A549 (cell line): Measurements from ENCODE around the gene IL2RA.

Experiments
- CEBPB ChIP-seq, 2 experiments: fragments of >200 bp in 1 of 2; sonication (Bioruptor Twin) in 1 of 2; formaldehyde crosslinking in 1 of 2; IDR thresholded peaks; 2 replicates each; pipeline ENCODE4 v1.6.1; 2012 to 2016
- CHD4 ChIP-seq: fragments of 200-600 bp; sonication (generic); IDR thresholded peaks from 2 replicates; pipeline ENCODE4 v1.6.1; 2016; ENCODE audit warnings: antibody characterized with exemption, mild to moderate bottlenecking, borderline replicate concordance
- EHF ChIP-seq: fragments of 250-450 bp; sonication (Bioruptor Pico); IDR thresholded peaks from 2 replicates; pipeline ENCODE4 v1.5.0; 2020; ENCODE audit warnings: mild to moderate bottlenecking
- EP300 ChIP-seq, 2 experiments: fragments of >200 bp; sonication (Bioruptor Twin); formaldehyde crosslinking; IDR thresholded peaks; 2 replicates in 1 of 2; 3 replicates in 1 of 2; pipeline ENCODE4 v1.6.1; 2016 to 2017
- ESRRA ChIP-seq: fragments of 150-350 bp; IDR thresholded peaks from 2 replicates; pipeline ENCODE4 v1.6.1; 2014; ENCODE audit warnings: mild to moderate bottlenecking, low read length, borderline replicate concordance
- JUNB ChIP-seq: fragments of >200 bp; sonication (Bioruptor Twin); formaldehyde crosslinking; IDR thresholded peaks from 2 replicates; pipeline ENCODE4 v1.6.1; 2016
- MAZ ChIP-seq: fragments of 150-350 bp; IDR thresholded peaks from 2 replicates; pipeline ENCODE4 v1.6.1; 2014; ENCODE audit warnings: antibody characterized with exemption, low read depth, low read length, borderline replicate concordance
- NR3C1 ChIP-seq: fragments of >200 bp; sonication (Bioruptor Twin); formaldehyde crosslinking; IDR thresholded peaks from 3 replicates; pipeline ENCODE4 v1.6.1; 2017
- POLR2A ChIP-seq: IDR thresholded peaks from 2 replicates; pipeline ENCODE4 v1.6.1; 2012; ENCODE audit warnings: mild to moderate bottlenecking, low read length
- POLR2AphosphoS2 ChIP-seq: conservative IDR thresholded peaks from 2 replicates; pipeline ENCODE4 v1.6.1; 2012; ENCODE audit warnings: low read length, improper control_type of control experiment, inconsistent platforms
- RAD21 ChIP-seq, 2 experiments: fragments of >200 bp in 1 of 2; sonication (Bioruptor Twin) in 1 of 2; formaldehyde crosslinking in 1 of 2; IDR thresholded peaks in 1 of 2; conservative IDR thresholded peaks in 1 of 2; 2 replicates in 1 of 2; 3 replicates in 1 of 2; pipeline ENCODE4 v1.6.1; 2012 to 2018; ENCODE audit warnings: inconsistent platforms in 1 of 2
- SMC3 ChIP-seq: fragments of >200 bp; sonication (Bioruptor Twin); formaldehyde crosslinking; IDR thresholded peaks from 3 replicates; pipeline ENCODE4 v1.6.1; 2018; ENCODE audit warnings: inconsistent platforms
- TF ChIP-seq, protein P1 (sequence below): fragments of >200 bp; sonication (Bioruptor Twin); formaldehyde crosslinking; IDR thresholded peaks from 3 replicates; pipeline ENCODE4 v1.5.1; 2016
- TF ChIP-seq, protein P2 (sequence below): IDR thresholded peaks from 2 replicates; pipeline ENCODE4 v1.6.1; 2012; ENCODE audit warnings: low read depth, borderline replicate concordance

DNA sequence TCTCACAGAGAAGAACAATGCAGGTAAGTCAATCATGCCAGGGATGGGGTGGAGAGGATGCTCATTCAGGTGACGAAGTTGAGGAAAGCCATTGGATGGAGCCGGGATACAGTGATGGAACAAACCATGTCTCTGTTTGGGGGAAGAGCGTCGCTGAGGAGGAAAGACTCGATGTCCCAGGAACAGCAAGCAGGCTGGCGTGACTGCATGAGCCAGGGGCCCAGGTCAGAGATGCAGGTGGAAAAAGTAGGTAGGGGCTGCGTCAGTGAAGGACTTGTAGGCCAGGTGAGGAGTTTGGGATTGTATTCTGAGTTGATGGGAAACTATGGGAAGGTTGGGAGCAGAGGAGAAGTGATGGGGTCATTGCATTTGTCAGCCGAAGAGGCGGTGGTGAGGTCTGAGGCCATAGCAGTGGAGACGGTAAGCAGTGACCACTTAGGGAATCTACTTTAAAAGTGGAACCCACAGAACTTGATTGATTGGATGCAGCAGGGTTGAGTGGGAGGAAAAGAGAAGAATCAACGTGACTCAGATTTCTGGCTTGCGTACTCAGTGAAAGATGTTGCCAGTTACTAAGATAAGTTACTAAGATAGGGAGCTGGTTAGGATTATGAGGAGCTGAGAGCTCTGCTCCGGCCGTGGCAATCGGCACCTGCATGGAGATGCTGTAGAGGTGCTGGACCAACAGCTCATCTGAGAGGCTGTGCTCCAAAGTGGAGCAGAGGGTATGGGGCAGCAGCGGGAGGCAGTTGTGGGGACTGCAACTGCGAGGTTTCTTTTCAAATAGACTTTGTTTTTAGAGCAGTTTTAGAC lies 12.5 kb upstream of the IL2RA start:
- TF ChIP-seq, protein P1, sequence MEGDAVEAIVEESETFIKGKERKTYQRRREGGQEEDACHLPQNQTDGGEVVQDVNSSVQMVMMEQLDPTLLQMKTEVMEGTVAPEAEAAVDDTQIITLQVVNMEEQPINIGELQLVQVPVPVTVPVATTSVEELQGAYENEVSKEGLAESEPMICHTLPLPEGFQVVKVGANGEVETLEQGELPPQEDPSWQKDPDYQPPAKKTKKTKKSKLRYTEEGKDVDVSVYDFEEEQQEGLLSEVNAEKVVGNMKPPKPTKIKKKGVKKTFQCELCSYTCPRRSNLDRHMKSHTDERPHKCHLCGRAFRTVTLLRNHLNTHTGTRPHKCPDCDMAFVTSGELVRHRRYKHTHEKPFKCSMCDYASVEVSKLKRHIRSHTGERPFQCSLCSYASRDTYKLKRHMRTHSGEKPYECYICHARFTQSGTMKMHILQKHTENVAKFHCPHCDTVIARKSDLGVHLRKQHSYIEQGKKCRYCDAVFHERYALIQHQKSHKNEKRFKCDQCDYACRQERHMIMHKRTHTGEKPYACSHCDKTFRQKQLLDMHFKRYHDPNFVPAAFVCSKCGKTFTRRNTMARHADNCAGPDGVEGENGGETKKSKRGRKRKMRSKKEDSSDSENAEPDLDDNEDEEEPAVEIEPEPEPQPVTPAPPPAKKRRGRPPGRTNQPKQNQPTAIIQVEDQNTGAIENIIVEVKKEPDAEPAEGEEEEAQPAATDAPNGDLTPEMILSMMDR = no peak
- TF ChIP-seq RAD21 (conservative IDR thresholded peaks at IDR 0.05 in 1 of 2, IDR thresholded peaks at IDR 0.05 in 1 of 2) (no peak), SMC3 (no peak), EP300 (IDR thresholded peaks at IDR 0.05) (no peak), POLR2A (no peak), MAZ (no peak), CHD4 (no peak), CEBPB (IDR thresholded peaks at IDR 0.05) (no peak), EHF (CRISPR knock-in tag) (no peak), NR3C1 (no peak), JUNB (no peak), POLR2AphosphoS2 (no peak), ESRRA (no peak)
- TF ChIP-seq, protein P2, sequence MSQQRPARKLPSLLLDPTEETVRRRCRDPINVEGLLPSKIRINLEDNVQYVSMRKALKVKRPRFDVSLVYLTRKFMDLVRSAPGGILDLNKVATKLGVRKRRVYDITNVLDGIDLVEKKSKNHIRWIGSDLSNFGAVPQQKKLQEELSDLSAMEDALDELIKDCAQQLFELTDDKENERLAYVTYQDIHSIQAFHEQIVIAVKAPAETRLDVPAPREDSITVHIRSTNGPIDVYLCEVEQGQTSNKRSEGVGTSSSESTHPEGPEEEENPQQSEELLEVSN = no peak
